GM21423 (cell line): Measurements from ENCODE around the gene AFP.
A peak's percentile ranks its signal among the peaks of the same experiment; 100 is the strongest.

Experiments used
- ATAC-seq: cut with Tn5 transposase; IDR thresholded peaks from one replicate; pipeline ENCODE4 v1.9.1; 2021; ENCODE audit warnings: mild to moderate bottlenecking, moderate library complexity; ENCODE audit not compliant: unreplicated experiment

Gene AFP

DNA sequence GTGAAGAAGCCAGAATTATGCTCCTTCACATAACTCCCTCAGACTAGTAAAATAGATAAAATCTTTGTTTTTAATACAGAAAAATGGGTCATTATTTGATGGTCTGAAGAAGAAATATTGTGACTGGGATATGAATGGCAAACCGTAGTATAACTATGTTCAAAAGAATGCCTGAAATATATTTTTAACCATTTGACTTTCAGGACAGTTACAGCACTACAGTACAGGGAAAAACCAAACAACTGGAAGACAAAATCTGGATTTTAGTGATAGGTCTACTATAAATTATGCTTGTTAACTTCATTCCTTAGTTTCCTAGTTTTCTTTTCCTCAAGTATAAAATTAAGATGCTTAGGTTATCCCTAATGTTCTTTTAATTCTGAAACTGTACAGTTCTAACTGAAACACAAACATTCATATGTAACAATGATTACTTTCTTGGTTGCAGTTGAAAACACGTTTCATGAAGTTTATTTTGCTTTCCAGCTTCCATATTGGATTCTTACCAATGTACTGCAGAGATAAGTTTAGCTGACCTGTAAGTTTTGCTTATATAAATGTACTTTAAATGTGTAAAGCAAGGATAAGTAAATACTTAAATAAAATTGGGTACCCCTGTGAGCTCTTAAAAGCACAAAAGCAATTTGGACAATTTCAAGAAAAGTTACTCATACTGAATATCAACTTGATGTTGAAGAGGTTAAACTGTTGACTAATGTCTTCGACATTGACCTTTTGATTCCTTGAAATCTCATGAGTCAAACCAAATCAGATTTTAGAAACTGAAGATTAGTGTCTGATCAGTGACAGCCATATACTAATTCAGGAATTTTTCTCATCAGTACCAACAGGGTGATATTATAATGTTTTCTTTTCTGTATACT, 895 bp downstream of the AFP start:
- ATAC-seq: no peak

DNA sequence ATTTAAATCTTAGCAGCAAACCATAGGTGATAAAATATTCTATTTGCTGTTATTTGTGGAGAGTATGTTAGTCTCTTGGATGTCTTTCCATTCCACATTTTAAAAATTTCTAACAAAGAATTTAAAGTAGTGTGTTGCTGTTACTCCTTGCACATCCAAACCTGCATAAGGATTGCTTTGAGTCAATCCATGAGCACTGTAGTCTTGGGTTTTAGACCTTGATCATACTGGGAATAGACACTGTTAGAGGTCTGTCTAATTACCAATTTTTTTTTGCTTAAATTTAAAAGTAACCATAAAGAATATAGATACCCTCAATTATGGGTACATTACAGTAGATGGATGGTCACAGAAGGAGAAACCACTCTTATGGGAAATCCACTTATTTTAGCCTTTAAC, 1.5 kb downstream of the AFP start:
- ATAC-seq: no peak

DNA sequence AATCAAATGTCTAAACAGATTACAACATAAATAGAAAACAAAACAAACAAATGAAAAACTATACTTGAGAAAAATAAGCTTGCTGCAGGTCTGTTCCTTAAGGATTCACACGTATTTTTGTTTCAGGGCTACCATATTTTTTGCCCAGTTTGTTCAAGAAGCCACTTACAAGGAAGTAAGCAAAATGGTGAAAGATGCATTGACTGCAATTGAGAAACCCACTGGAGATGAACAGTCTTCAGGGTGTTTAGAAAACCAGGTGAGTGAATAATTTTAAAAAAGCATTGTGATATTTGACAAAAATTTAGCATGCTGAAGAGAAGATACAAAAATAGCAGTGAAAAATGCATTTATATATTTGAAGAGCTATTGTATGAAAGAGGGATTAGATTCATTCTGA, 2.0 kb downstream of the AFP start:
- ATAC-seq: no peak

DNA sequence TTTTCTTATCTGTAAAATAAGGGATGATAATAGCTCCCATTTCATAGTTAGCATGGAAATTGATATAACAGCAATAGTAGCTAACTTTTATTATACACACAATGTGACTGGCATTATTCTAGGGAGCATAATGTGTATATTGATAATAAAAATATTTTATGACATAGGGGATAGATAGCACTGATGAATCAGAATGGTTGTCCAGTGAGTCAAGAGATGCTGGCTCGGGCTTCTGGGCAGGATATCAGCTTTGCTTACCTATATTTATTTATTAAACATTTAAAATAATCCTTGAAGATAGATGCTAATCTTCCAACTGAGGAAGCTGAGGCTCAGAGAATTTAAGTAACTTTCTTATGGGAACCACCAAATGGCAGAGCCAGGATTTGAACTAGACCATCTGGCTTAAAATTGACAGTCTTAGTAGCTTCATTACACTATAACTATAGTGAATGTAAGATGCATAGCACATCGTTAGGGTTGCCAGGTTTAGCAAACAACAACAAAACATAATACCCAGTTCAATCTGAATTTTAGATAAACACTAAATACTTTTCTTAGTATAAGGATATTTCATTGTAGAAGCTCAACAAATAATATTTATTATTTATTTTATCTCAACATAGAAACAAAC, 2.7 kb downstream of the AFP start:
- no peak for ATAC-seq

- no peak for ATAC-seq
Measured at GRCh38 chr4:73439445-73439844, 3.4 kb downstream of the AFP start.

GRCh38 chr4:73439991-73440390, 4.0 kb downstream of the AFP start:
- no peak for ATAC-seq

- no peak for ATAC-seq
Measured at GRCh38 chr4:73440653-73441052, 4.6 kb downstream of the AFP start.

- ATAC-seq: no peak
Measured at GRCh38 chr4:73442275-73442674, 6.3 kb downstream of the AFP start.

GRCh38 chr4:73443224-73443623, 7.2 kb downstream of the AFP start:
- no peak for ATAC-seq

GRCh38 chr4:73445383-73446335, 9.6 kb downstream of the AFP start:
- ATAC-seq: no peak

DNA sequence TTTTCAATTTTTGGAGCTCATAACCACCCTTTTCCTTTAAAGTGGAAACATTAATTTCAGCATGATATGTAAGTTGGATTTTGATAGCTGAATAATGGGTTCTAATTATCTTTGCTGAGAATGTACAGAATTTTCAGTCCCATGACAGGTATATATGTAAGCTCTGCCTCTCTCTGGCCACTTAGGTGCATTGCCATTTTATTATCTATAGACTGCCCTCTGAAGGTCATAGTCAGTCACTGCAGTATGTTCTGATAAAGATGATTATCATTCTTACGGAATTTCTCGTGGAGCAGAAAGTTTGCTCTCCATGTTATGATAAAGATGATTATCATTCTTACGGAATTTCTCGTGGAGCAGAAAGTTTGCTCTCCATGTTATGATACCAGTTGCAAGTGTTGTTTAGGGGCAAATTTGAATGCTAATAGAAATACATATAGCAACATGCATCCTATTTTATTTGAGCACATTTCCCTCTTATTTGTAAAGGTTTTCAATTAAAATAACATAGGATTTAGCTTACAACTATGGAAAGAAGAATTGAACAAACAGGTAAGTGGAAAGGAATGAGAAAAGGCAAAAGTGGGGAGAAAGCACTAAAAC, 10.4 kb downstream of the AFP start:
- peak; percentile 99 for ATAC-seq

DNA sequence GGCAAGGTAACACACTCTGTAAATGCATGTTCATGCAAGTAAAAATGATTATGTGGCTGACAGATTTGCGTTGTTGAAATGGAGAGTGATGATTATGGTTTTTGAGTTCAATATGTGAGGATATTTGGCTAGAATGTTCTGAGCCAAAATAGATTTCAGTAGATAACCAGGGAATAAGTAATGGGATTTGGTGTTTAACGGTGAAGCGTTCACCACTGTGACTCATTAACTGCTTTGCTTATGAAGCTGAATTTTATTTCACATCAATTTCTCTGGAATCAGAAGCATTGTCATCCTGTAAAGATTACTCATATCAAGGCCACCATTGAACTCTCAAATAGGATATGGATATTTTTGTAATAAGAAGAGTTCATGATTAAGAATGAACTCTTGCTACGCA, 11.7 kb downstream of the AFP start:
- ATAC-seq: no peak

- ATAC-seq: no peak
Measured at GRCh38 chr4:73448448-73449203, 12.6 kb downstream of the AFP start.

DNA sequence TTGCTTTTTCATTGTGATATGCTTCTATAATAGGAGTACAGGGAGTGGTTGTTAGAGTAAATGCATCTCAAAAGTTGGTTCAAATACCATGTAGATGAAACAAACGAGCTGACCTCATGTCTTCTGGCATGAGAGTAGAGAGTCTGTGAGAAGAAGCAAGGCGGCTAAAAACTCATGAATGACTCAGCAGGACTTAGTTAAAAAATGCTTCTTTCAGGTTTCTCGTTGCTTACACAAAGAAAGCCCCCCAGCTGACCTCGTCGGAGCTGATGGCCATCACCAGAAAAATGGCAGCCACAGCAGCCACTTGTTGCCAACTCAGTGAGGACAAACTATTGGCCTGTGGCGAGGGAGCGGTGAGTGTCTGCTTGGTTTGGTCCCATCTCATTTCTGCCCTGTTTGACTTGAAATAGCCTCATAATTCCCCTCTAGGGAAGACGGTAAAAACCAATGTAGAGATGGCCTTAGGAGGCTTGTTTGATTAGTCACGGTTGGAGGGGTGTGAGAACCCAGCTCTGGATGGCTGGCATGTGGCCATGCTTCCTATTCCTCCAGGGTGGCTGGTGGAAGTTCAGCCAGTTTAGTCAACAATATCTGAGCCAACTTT, 14.5 kb downstream of the AFP start:
- ATAC-seq: no peak

DNA sequence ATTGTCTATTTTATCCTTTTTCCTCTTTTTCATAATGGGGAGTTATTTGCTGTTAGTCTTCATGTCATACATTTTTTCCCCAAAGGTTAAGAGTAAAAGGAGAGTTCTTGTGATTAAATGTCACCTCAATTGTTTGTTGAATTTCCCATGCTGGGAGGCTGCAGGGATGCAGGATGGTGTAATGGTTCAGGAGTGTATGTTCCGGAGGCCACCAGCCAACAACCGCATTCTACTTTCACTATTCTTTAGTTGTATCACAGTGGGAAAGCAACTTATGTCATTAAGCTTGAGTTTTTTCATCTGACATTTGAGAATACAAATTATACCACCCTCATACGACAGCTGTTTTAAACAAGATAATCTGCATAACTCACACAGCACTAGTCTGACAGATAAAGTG, 15.4 kb downstream of the AFP start:
- ATAC-seq: no peak

DNA sequence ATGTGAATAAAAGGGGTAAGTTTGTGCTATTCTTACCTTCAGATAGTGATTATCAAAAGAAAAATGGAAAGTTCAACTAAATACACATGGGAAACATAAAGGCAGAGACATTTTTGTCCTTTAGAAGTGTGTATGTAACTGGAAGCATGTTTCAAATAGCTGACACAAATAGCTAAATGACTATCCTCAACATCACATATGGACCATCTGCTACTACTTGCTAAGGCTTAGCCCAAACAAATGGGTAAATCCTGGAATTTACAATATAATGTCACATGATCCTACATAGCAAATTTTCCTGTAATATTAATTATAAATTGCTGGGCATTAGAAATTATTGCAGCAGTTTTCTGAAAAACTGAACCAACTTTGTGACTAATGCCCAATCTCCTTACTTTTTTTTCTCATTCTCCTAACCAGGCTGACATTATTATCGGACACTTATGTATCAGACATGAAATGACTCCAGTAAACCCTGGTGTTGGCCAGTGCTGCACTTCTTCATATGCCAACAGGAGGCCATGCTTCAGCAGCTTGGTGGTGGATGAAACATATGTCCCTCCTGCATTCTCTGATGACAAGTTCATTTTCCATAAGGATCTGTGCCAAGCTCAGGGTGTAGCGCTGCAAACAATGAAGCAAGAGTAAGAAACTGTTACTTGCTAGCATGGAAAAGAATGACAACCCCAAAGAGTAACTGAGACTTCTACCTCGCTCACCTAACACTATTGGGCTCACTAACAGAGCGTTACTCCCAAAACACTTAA, 16.1 kb downstream of the AFP start:
- no peak for ATAC-seq

DNA sequence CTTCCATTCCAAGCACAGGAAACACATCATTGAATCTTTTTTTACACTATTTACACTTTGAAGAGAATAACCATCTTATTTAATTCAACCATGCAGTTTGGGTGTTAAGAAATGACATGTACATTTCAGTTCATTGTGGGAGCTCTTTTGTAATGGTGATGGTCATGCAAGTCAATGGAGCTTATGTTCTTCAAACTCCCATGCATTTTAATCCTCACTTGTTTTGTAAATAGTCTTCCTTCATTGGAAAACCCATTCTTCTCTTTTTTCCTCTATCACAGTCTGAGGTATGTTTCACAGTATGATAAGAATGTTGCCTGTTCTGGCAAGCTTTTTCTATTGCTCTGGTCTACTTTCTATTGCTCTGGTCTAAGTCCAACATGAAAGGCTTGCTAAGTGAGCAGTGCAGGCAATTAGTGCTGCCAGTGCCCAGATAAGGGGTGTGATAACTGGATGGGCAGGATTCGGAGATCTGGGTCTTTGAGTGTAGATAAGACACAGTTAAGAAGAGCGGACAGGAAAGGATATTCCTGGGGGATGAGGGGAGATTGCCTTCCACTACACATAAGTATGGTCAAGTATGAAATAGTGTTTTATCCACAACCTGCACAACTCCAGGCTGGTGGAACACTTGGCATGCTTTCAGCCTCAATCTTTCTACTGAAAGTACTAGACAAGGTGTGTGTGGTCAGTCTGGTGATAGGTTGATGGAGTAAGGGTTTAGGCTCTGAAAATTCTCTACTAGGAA, 17.1 kb downstream of the AFP start:
- ATAC-seq: no peak

- no peak for ATAC-seq
Measured at GRCh38 chr4:73453701-73454005, 17.6 kb downstream of the AFP start.

- no peak for ATAC-seq
Measured at GRCh38 chr4:73454920-73455319, 18.9 kb downstream of the AFP start.
